HL-60 (cell line): ENCODE results near the gene TELO2.

Experiments used
- DNase-seq, 2 experiments: peaks; one replicate each; pipeline ENCODE4 v3.0.0-alpha.2; 2010 to 2020; ENCODE audit warnings: low read depth in 1 of 2, low spot score in 1 of 2
- H3K27ac ChIP-seq: fragments of 250-450 bp; sonication (Bioruptor Pico); replicated peaks from 2 replicates; pipeline ENCODE4 v1.5.1; 2020; ENCODE audit warnings: mild to moderate bottlenecking, moderate library complexity
- H3K27me3 ChIP-seq: fragments of 250-450 bp; sonication (Bioruptor Pico); 2 replicates; pipeline ENCODE4 v1.5.1; 2021; ENCODE audit warnings: mild to moderate bottlenecking, moderate library complexity; ENCODE audit not compliant: insufficient read depth, poor library complexity, severe bottlenecking
- H3K4me3 ChIP-seq: replicated peaks from 2 replicates; pipeline ENCODE4 v1.5.1; 2011; ENCODE audit warnings: mild to moderate bottlenecking, control low read depth, low read length; ENCODE audit not compliant: insufficient read depth
- CTCF ChIP-seq: IDR thresholded peaks from one replicate; pipeline ENCODE4 v1.5.1; 2011; ENCODE audit warnings: low read length, control low read depth, inconsistent platforms; ENCODE audit not compliant: insufficient read depth
- GABPA ChIP-seq: IDR thresholded peaks from 2 replicates; pipeline ENCODE4 v1.6.1; 2012; ENCODE audit warnings: low read depth
- POLR2AphosphoS5 ChIP-seq: IDR thresholded peaks from 2 replicates; pipeline ENCODE4 v1.6.1; 2012; ENCODE audit warnings: low read depth
- REST ChIP-seq: IDR thresholded peaks from 2 replicates; pipeline ENCODE4 v1.6.1; 2012; ENCODE audit warnings: low read depth; ENCODE audit not compliant: insufficient replicate concordance
- SPI1 ChIP-seq: IDR thresholded peaks from 2 replicates; pipeline ENCODE4 v1.6.1; 2012; ENCODE audit warnings: low read depth, mild to moderate bottlenecking, borderline replicate concordance

Gene TELO2

GRCh38 chr16:1497014-1497598 lies 3.9 kb downstream of the TELO2 start:
- TF ChIP-seq REST (no peak), POLR2AphosphoS5 (no peak), GABPA (no peak), SPI1 (no peak), CTCF (no peak)
- Histone ChIP-seq H3K4me3 (no peak overlapping the region), H3K27me3 (no peaks in the 10 kb centered on the region), H3K27ac (no peak overlapping the region)
- no peak for DNase-seq

GRCh38 chr16:1498899-1499676 lies 5.9 kb downstream of the TELO2 start:
- TF ChIP-seq GABPA, result no peak
- 0 out of 2 replicates have a peak, but pooled peaks have one; percentile 31 for TF ChIP-seq POLR2AphosphoS5
- no peak overlapping the region for H3K27ac ChIP-seq
- H3K27me3 ChIP-seq, result no peaks in the 10 kb centered on the region
- H3K4me3 ChIP-seq, result no peak overlapping the region
- DNase-seq, result no peak

- no peak for TF ChIP-seq CTCF
- no peak for DNase-seq
- no peaks in the 10 kb centered on the region for H3K27me3 ChIP-seq
- no peak overlapping the region for H3K27ac ChIP-seq
- H3K4me3 ChIP-seq, result no peak overlapping the region
Observed at GRCh38 chr16:1499756-1500464, 6.8 kb downstream of the TELO2 start.

- TF ChIP-seq CTCF (no peak), SPI1 (no peak), POLR2AphosphoS5 (no peak), REST (no peak), GABPA (no peak)
- Histone ChIP-seq H3K27ac (no peak overlapping the region), H3K4me3 (no peak overlapping the region), H3K27me3 (no peaks in the 10 kb centered on the region)
- no peak for DNase-seq
Observed at GRCh38 chr16:1500465-1501150, 7.4 kb downstream of the TELO2 start.
